CD4-positive, alpha-beta T cell (primary cell): ENCODE data around the gene GBP5. TPM values are rescaled to one million over a fixed set of nuclear protein-coding genes. Genes with fewer than 3 reads are reported as not detected.

Experiments
- ATAC-seq: fragments of 200-7000 bp; cut with Tn5 transposase; one replicate; pipeline ENCODE4 v1.10.0; 2022; ENCODE audit warnings: mild to moderate bottlenecking; ENCODE audit not compliant: poor library complexity
- CTCF ChIA-PET: fragments of 350-600 bp; sonication (Branson Sonifier 250); formaldehyde crosslinking; loops from one replicate; lab custom pipeline; 2021; ENCODE audit warnings: antibody characterized with exemption, inconsistent platforms; lab: Charles Lee
- POLR2A ChIA-PET: fragments of 350-600 bp; sonication (Branson Sonifier 250); formaldehyde crosslinking; loops from one replicate; lab custom pipeline; 2021; ENCODE audit warnings: antibody characterized with exemption, inconsistent platforms; lab: Charles Lee
- DNase-seq, 14 experiments: peaks; one replicate each; pipeline ENCODE4 v3.0.0-alpha.2; 2013 to 2020; ENCODE audit warnings: mixed read lengths in 2 of 14
- H3K27ac ChIP-seq, 2 donors: one replicate each; pipeline versions ENCODE4 v1.5.1 to v1.7.0; 2013; ENCODE audit warnings: low read length in 2 of 2, low read depth in 1 of 2, mild to moderate bottlenecking in 1 of 2
- H3K27me3 ChIP-seq, 2 experiments: 1 replicate in 1 of 2; 2 replicates in 1 of 2; pipeline versions ENCODE4 v1.6.1 to v1.7.0; 2013; ENCODE audit warnings: low read length in 2 of 2, control low read depth in 1 of 2, mild to moderate bottlenecking in 1 of 2, moderate library complexity in 1 of 2; ENCODE audit not compliant: insufficient read depth in 2 of 2, control insufficient read depth in 1 of 2
- H3K36me3 ChIP-seq: one replicate; pipeline ENCODE4 v1.6.1; 2013; ENCODE audit warnings: low read length, control low read depth; ENCODE audit not compliant: insufficient read depth
- H3K4me1 ChIP-seq: one replicate; pipeline ENCODE4 v1.6.1; 2013; ENCODE audit warnings: low read length, control low read depth; ENCODE audit not compliant: insufficient read depth
- H3K4me3 ChIP-seq: one replicate; pipeline ENCODE4 v1.5.1; 2013; ENCODE audit warnings: mild to moderate bottlenecking, low read length, moderate library complexity
- H3K9me3 ChIP-seq, 2 experiments: 1 replicate in 1 of 2; 2 replicates in 1 of 2; pipeline versions ENCODE4 v1.6.1 to v1.7.0; 2013; ENCODE audit warnings: low read length in 2 of 2, mild to moderate bottlenecking in 2 of 2, control low read depth in 1 of 2, moderate library complexity in 1 of 2; ENCODE audit not compliant: control insufficient read depth in 1 of 2, insufficient read depth in 1 of 2
- H3K27ac Mint-ChIP-seq: one replicate; pipeline ENCODE4 v1.8.0; 2020; ENCODE audit warnings: mixed read lengths
- H3K27me3 Mint-ChIP-seq: one replicate; pipeline ENCODE4 v1.8.0; 2021; ENCODE audit warnings: mixed read lengths
- H3K36me3 Mint-ChIP-seq: one replicate; pipeline ENCODE4 v1.8.0; 2021; ENCODE audit warnings: low read depth, mixed read lengths
- H3K4me1 Mint-ChIP-seq: one replicate; pipeline ENCODE4 v1.8.0; 2021; ENCODE audit warnings: low read depth, mixed read lengths
- H3K4me3 Mint-ChIP-seq: one replicate; pipeline ENCODE4 v1.8.0; 2020; ENCODE audit warnings: mild to moderate bottlenecking, mixed read lengths
- H3K9me3 Mint-ChIP-seq: one replicate; pipeline ENCODE4 v1.8.0; 2020; ENCODE audit warnings: mixed read lengths
- intact Hi-C, 2 experiments: fragments of 100-400 bp; cut with DNase I in 1 of 2; cut with micrococcal nuclease in 1 of 2; formaldehyde crosslinking; loops; one replicate each; pipeline versions ENCODE4 v1.15.1 to v1.9.0; 2023 to 2025; cut with DNase I, micrococcal nuclease
- total RNA-seq, 174 experiments: library from RNA in 2 of 174; stranded (reverse) in 2 of 174; gene quantifications; one replicate each; pipeline ENCODE4 v1.2.3 and lab custom pipeline; 2021 to 2026
- TF ChIP-seq, protein P1 (sequence below): fragments of 200-600 bp; IDR thresholded peaks from one replicate; pipeline ENCODE4 v1.8.0; 2022; ENCODE audit warnings: antibody characterized with exemption, mild to moderate bottlenecking

The GBP5 gene
- total RNA-seq, 2 experiments from 2014 or later = 51.4 to 52.9 TPM

DNA sequence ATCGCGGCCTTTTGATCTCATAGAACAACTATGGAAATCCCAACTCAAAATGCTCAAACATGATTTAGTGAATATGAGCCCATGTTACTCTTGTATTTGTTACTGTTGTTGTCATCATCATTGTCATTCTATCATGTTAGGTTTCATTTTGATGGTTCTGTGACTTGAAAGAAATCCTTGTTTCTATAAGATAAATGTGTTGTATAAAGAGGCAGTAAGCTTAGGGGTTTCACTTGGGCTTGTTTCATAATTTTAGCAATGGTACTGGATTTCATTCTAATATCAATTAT lies 15.3 kb upstream of the GBP5 start:
- Mint-ChIP-seq H3K4me1 (peaks cover 55% of the 10 kb centered on the region), H3K9me3 (peaks cover 3% of the 10 kb centered on the region), H3K4me3 (no peak overlapping the region), H3K36me3 (no peaks in the 10 kb centered on the region), H3K27me3 (no peaks in the 10 kb centered on the region), H3K27ac (peak overlapping the region; percentile 78)
- CTCF ChIA-PET = no interaction called here
- TF ChIP-seq, protein P1, sequence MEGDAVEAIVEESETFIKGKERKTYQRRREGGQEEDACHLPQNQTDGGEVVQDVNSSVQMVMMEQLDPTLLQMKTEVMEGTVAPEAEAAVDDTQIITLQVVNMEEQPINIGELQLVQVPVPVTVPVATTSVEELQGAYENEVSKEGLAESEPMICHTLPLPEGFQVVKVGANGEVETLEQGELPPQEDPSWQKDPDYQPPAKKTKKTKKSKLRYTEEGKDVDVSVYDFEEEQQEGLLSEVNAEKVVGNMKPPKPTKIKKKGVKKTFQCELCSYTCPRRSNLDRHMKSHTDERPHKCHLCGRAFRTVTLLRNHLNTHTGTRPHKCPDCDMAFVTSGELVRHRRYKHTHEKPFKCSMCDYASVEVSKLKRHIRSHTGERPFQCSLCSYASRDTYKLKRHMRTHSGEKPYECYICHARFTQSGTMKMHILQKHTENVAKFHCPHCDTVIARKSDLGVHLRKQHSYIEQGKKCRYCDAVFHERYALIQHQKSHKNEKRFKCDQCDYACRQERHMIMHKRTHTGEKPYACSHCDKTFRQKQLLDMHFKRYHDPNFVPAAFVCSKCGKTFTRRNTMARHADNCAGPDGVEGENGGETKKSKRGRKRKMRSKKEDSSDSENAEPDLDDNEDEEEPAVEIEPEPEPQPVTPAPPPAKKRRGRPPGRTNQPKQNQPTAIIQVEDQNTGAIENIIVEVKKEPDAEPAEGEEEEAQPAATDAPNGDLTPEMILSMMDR = no peak
- Histone ChIP-seq H3K27me3 (no peaks in the 10 kb centered on the region), H3K4me3 (no peak overlapping the region), H3K9me3 (peaks cover 5 to 9% of the 10 kb centered on the region in 2 experiments), H3K4me1 (peaks cover 45% of the 10 kb centered on the region), H3K36me3 (no peaks in the 10 kb centered on the region), H3K27ac (peak overlapping the region in 1 of 2 donors; percentile 53)
- POLR2A ChIA-PET = interaction anchor here (0.6 to 9.7 kb wide), 10 partner anchors 7 to 185 kb away, joined by 3 to 154 read pairs (median 18); partner anchors contain the start of genes GBP2, GBP4 and GBP5
- DNase-seq (no peak), ATAC-seq (no peak)
- intact Hi-C loops = loop anchor here in 1 of 2 experiments (1.0 kb wide), 1 partner anchor 9 kb away; no protein-coding TSS in a partner anchor

DNA sequence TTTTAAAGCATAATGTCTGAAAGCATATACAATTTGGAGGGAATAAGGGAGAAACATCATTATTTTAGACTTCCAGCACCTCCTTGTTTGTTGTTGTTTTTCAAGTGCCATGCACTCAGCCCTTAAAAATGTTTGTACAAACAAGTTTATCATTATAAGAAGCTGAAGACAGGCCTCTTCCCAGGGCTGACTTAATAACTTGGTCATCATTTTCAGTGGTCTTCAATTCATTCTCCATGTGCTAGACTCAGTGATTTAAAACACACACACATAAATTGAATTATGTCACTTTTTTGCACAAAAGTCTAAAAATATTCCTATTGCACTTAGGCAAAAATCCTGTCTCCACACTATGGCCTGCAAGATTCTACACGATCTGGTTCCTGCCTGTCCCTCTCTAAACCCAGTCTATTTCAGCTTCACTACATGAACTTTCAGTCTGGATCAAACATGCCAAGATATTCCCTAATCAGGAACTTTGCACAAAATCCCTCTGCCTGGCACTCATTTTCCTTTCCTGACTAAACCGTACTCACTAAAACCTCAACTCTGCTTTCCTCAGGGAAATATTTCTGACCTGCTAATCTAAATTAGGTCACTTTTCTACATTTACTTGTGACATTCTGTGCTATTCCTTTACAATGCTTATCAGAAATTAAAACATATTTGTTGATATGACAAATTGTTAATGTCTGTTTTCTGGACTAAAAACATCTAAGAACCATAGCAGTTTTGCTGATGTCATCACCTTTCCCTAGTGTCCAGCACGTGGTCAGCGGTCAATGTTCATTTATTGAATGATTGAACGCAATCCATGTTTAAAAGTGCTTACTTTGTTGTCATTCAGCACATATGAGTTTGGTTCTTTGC lies 14.8 kb upstream of the GBP5 start:
- POLR2A ChIA-PET = interaction anchor here (0.6 to 9.7 kb wide), 15 partner anchors 8 to 285 kb away, joined by 3 to 154 read pairs (median 19); partner anchors contain the start of genes GBP2, GBP4 and GBP5
- Mint-ChIP-seq H3K27me3 (no peaks in the 10 kb centered on the region), H3K36me3 (no peaks in the 10 kb centered on the region), H3K4me3 (peak overlapping the region; percentile 62), H3K27ac (peak overlapping the region; percentile 78), H3K4me1 (peaks cover 55% of the 10 kb centered on the region), H3K9me3 (peaks cover 2% of the 10 kb centered on the region)
- Histone ChIP-seq H3K9me3 (peaks cover 3 to 5% of the 10 kb centered on the region in 2 experiments), H3K27ac (peak overlapping the region; percentile 53 to 54), H3K36me3 (no peaks in the 10 kb centered on the region), H3K27me3 (no peaks in the 10 kb centered on the region), H3K4me1 (peaks cover 45% of the 10 kb centered on the region), H3K4me3 (peak overlapping the region; percentile 28)
- DNase-seq (no peak), ATAC-seq (peak; percentile 21)
- TF ChIP-seq, protein P1 = no peak
- CTCF ChIA-PET = interaction anchor here (1.0 kb wide), 3 partner anchors 10 to 202 kb away, joined by 3 to 4 read pairs (median 3); no protein-coding TSS in a partner anchor
- intact Hi-C loops = loop anchor here in 1 of 2 experiments (1.0 kb wide), 1 partner anchor 8 kb away; no protein-coding TSS in a partner anchor

DNA sequence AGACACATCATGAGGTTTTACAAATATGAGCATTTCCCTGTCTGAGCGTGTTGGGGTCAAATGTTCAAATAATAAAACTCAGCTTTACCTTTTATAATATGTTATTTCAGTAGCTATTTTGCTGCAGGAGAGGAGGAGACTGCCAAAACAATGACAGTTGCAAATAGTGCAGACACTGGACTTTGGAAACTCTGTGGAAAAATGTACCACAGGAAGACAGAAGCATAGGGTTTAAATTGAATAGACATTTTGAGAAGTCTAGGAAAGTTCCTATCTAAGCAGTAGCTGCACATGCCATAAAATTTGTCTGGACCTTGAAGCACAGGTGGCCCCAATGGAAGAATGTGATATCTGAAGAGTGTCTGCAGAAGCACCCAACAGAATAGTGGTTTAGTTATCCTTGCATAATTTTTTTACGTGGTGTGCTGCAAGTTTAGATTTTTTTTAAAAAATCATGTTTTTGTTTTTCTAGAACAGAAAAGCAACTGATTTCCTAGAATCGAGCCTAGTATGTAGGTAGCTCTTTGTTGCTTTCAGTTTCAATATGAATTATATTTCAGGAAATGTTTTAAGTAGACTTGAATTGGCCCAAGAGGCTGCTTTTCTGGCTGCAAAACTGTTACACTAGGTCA lies 14.0 kb upstream of the GBP5 start:
- Histone ChIP-seq H3K27ac (peak overlapping the region; percentile 53 to 54), H3K36me3 (no peaks in the 10 kb centered on the region), H3K4me3 (peak overlapping the region; percentile 28), H3K4me1 (peaks cover 45% of the 10 kb centered on the region), H3K9me3 (peaks cover 0 to 5% of the 10 kb centered on the region in 2 experiments), H3K27me3 (no peaks in the 10 kb centered on the region)
- POLR2A ChIA-PET = interaction anchor here (0.8 to 9.7 kb wide), 14 partner anchors 8 to 285 kb away, joined by 3 to 154 read pairs (median 14); partner anchors contain the start of genes GBP2, GBP3, GBP4 and GBP5
- Mint-ChIP-seq H3K36me3 (no peaks in the 10 kb centered on the region), H3K27me3 (no peaks in the 10 kb centered on the region), H3K27ac (peak overlapping the region; percentile 78), H3K4me3 (peak overlapping the region; percentile 62), H3K4me1 (peaks cover 61% of the 10 kb centered on the region), H3K9me3 (peaks cover 2% of the 10 kb centered on the region)
- TF ChIP-seq, protein P1 = no peak
- ATAC-seq = peak; percentile 76
- intact Hi-C loops = no loop called here
- peak in 3 of 14 experiments; percentile 39 to 82 (median 48) for DNase-seq
- CTCF ChIA-PET = interaction anchor here (1.0 kb wide), 4 partner anchors 11 to 201 kb away, joined by 3 to 4 read pairs (median 3); no protein-coding TSS in a partner anchor
